ENCODE results near the gene CADPS2. TPM values are rescaled to one million over a fixed set of nuclear protein-coding genes. Genes with fewer than 3 reads are reported as not detected.

Gene CADPS2
- total and polyA plus RNA-seq, 4 donors = 5.6 to 41.1 (median 11.0) TPM

GRCh38 chr7:122692769-122693309 is 193.4 kb downstream of the CADPS2 start:
- no peak for DNase-seq (ENCODE audit: low spot score)
- TF ChIP-seq MAX (IDR thresholded peaks at IDR 0.05) (no peak), ATF3 (IDR thresholded peaks at IDR 0.05) (no peak), HNF4A (conservative IDR thresholded peaks at IDR 0.05) (no peak), SP1 (IDR thresholded peaks at IDR 0.05) (no peak), HNF4G (IDR thresholded peaks at IDR 0.05) (no peak), FOXA2 (IDR thresholded peaks at IDR 0.05) (no peak), FOXA1 (IDR thresholded peaks at IDR 0.05) (no peak), EGR1 (IDR thresholded peaks at IDR 0.05; ENCODE audit: low read depth in 2 of 2) (no peak), RAD21 (IDR thresholded peaks at IDR 0.05) (no peak), GABPA (IDR thresholded peaks at IDR 0.05 in 1 of 2, conservative IDR thresholded peaks at IDR 0.05 in 1 of 2) (no peak), RXRA (IDR thresholded peaks at IDR 0.05) (no peak), JUND (IDR thresholded peaks at IDR 0.05) (no peak), YY1 (IDR thresholded peaks at IDR 0.05) (no peak)
- TF ChIP-seq, protein P1, sequence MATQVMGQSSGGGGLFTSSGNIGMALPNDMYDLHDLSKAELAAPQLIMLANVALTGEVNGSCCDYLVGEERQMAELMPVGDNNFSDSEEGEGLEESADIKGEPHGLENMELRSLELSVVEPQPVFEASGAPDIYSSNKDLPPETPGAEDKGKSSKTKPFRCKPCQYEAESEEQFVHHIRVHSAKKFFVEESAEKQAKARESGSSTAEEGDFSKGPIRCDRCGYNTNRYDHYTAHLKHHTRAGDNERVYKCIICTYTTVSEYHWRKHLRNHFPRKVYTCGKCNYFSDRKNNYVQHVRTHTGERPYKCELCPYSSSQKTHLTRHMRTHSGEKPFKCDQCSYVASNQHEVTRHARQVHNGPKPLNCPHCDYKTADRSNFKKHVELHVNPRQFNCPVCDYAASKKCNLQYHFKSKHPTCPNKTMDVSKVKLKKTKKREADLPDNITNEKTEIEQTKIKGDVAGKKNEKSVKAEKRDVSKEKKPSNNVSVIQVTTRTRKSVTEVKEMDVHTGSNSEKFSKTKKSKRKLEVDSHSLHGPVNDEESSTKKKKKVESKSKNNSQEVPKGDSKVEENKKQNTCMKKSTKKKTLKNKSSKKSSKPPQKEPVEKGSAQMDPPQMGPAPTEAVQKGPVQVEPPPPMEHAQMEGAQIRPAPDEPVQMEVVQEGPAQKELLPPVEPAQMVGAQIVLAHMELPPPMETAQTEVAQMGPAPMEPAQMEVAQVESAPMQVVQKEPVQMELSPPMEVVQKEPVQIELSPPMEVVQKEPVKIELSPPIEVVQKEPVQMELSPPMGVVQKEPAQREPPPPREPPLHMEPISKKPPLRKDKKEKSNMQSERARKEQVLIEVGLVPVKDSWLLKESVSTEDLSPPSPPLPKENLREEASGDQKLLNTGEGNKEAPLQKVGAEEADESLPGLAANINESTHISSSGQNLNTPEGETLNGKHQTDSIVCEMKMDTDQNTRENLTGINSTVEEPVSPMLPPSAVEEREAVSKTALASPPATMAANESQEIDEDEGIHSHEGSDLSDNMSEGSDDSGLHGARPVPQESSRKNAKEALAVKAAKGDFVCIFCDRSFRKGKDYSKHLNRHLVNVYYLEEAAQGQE (IDR thresholded peaks at IDR 0.05) = no peak
- TF ChIP-seq, protein P2, sequence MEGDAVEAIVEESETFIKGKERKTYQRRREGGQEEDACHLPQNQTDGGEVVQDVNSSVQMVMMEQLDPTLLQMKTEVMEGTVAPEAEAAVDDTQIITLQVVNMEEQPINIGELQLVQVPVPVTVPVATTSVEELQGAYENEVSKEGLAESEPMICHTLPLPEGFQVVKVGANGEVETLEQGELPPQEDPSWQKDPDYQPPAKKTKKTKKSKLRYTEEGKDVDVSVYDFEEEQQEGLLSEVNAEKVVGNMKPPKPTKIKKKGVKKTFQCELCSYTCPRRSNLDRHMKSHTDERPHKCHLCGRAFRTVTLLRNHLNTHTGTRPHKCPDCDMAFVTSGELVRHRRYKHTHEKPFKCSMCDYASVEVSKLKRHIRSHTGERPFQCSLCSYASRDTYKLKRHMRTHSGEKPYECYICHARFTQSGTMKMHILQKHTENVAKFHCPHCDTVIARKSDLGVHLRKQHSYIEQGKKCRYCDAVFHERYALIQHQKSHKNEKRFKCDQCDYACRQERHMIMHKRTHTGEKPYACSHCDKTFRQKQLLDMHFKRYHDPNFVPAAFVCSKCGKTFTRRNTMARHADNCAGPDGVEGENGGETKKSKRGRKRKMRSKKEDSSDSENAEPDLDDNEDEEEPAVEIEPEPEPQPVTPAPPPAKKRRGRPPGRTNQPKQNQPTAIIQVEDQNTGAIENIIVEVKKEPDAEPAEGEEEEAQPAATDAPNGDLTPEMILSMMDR (IDR thresholded peaks at IDR 0.05; ENCODE audit: low read depth, low read length, missing input control) = no peak
- TF ChIP-seq, protein P3, sequence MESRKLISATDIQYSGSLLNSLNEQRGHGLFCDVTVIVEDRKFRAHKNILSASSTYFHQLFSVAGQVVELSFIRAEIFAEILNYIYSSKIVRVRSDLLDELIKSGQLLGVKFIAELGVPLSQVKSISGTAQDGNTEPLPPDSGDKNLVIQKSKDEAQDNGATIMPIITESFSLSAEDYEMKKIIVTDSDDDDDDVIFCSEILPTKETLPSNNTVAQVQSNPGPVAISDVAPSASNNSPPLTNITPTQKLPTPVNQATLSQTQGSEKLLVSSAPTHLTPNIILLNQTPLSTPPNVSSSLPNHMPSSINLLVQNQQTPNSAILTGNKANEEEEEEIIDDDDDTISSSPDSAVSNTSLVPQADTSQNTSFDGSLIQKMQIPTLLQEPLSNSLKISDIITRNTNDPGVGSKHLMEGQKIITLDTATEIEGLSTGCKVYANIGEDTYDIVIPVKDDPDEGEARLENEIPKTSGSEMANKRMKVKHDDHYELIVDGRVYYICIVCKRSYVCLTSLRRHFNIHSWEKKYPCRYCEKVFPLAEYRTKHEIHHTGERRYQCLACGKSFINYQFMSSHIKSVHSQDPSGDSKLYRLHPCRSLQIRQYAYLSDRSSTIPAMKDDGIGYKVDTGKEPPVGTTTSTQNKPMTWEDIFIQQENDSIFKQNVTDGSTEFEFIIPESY (IDR thresholded peaks at IDR 0.05) = no peak
- Histone ChIP-seq H3K9ac (ENCODE audit: low read depth in 1 of 2, low read length in 2 of 2) (no peak overlapping the region), H3K4me1 (ENCODE audit: control insufficient read depth in 4 of 4, insufficient read depth in 4 of 4, low read length in 3 of 4) (no peaks in the 10 kb centered on the region), H3K27me3 (ENCODE audit: control insufficient read depth in 4 of 4, insufficient read depth in 4 of 4, low read length in 3 of 4) (no peaks in the 10 kb centered on the region), H3K36me3 (ENCODE audit: control insufficient read depth in 4 of 4, insufficient read depth in 3 of 4, low read depth in 1 of 4, low read length in 3 of 4) (no peaks in the 10 kb centered on the region), H3K27ac (ENCODE audit: low read depth in 1 of 2, low read length in 2 of 2) (no peak overlapping the region), H3K4me3 (ENCODE audit: low read depth in 1 of 3, low read length in 3 of 3) (no peak overlapping the region), H3K9me3 (ENCODE audit: control insufficient read depth in 4 of 4, low read length in 3 of 4) (no peaks in the 10 kb centered on the region)
- 95% methylated on average over 3 of the region's 3 CpGs for WGBS

Data from liver (tissue), 9 donors.